HG03139 (cell line): Measurements from ENCODE around the gene PDE4B.

Experiments used
- ATAC-seq: cut with Tn5 transposase; IDR thresholded peaks from one replicate; pipeline ENCODE4 v1.9.1; 2021; ENCODE audit not compliant: unreplicated experiment

PDE4B gene

DNA sequence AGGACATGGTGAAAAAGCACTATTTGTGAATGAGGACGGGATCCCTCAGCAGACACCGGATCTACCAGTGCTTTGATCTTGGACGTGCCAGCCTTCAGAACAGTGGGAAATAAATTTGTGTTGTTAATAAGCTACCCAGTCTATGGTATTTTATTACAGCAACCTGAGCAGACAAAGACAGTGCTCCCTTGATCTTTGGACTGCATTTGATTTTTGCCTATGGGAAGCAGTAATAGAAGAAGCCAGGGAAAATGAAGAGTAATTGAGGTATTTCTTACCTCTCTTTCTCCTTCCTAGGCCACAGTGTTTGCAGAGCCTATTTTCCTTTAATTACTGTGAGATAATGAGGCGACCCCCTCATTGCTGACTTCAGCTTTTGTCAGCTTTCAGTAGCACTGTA is 87.9 kb downstream of the PDE4B start:
- no peak for ATAC-seq

DNA sequence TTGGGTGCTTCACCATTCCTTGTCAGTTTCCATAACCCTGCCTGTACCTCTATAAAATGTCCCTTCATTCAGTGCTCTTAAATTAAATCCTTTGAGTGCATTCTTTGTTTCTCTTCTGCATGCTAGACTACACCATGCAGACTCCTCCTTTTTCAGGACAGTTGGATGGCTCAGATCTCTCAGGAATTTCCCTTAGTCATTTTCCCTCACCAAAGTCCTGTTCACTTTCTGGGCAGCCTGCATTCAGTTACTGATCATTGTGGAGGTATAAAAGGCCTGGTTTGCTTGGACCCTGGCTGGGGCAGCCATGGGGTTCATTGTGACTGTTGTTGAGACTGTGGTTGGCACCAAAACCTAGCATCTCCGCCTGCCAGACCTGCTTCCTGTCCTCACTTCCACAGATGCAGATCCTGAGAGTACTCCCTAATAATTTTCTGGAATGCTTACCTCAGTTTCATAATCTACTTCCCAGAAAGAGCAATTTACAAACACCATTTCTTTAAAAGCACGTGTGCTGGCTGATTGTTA is 88.4 kb downstream of the PDE4B start:
- ATAC-seq: no peak

DNA sequence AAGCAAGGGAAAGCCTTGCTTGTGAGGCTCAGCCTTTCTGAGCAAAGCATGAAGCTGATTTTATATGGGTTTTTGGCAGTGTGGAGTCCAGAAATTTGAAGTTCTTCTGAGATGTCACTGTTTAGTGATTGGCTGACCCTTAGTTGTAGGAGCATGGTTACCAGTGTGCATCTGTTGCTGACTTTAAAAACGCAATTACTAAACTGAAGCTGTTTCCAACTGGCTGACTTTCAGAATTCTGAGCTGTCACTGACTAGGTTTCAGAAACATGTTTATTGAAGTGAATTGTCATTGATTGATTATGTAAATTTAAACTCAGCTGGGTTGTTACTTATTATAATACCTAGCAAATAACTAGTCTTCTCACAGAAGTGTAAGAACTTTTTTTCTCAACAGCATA is 89.4 kb downstream of the PDE4B start:
- no peak for ATAC-seq

DNA sequence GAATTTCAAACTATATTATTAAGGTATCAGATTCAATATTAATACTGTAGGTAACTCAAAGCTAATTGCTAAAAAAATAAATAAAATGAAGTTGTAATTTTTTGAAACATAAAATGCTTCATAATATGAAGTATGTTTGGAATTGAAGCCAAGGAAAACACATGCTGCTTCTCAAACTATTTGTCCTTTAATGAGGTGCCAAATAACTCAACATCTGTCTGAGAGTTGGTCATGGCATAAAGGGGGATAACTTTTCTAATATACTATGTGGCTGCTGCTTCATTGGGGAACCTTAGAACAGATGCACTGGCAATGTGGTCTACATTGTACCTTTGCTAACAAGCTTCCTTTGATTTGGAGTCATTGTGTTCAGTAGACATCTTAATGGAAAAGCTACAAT is 96.7 kb downstream of the PDE4B start:
- no peak for ATAC-seq

DNA sequence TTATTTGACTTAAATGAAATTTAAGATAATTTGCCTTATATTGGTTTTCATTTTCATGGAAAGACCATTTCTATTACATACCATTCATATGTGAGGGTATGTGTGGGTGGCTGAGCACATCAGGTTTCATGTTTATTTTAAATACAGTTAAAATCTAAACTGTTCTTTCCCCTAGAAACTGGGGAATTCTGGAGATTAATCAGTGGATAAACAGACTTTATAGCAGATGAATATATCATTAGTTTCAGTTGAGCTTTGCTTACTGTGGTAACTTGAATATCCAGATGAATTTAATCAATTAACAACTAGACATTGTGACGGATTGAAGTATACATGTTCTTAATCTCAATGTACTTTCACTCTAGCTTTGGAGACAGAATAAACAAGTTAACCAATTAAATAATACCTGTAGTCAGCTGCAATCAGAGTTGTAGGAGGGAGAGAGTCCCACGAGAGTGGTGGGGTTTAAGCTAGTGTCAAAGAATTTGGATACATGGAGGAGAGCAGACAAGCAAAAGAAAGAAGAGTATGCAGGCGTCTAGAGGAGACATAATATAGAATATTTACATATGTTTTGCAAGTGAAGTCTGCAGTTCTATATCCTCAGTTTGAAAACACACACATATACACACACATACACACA is 97.6 kb downstream of the PDE4B start:
- ATAC-seq: no peak

DNA sequence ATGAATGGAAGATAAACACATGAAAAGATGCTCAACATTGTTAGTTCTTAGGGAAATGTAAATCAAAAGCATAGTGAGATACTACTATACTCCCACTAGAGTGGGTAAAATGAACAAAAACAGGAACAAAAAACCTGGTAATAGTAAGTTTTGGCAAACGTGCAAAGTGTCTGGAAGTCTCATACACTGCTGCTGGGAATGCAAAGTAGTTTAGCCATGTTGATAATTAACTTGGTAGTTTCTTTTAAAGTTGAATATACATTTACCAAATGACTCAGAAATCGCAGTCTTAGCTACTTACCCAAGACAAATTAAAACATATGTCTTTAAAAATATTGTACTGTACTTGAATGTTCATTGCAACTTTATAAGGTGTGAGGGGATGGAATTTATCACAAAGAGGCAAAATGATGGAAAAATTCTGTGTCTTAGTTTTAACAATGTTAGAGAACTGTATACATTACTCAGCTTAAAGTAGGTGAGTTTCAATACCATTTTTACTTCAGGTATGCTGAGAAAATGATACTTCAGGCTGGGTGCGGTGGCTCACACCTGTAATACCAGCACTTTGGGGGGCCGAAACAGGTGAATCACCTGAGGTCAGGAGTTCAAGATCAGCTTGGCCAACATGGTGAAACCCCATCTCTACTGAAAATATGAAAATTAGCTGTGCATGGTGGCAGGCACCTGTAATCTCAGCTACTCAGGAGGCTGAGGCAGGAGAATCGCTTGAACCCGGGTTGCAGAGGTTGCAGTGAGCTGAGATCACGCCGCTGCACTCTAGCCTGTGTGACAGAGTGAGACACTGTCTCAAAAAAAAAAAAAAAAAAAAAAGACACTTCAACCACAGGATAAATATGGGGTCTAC is 102.3 kb downstream of the PDE4B start:
- ATAC-seq: peak; percentile 89

DNA sequence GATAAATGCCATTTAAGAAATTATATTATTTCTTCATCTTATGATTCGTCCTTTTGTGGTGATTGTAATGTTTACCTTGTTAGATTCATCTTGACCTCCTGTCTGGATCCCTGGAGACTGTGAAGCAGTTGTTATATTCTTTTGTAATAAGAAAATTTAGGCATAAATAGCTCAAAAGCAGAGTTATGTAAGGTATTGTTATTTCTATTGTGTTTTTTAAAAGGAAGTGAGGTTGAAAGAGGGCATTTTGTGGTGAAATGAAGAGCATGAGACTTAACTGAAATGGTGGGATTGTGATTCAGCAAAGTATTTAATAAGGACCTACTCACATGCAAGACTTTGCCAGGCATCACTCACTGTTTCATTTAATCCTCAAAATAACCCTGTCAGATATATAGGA is 104.0 kb downstream of the PDE4B start:
- ATAC-seq: no peak

DNA sequence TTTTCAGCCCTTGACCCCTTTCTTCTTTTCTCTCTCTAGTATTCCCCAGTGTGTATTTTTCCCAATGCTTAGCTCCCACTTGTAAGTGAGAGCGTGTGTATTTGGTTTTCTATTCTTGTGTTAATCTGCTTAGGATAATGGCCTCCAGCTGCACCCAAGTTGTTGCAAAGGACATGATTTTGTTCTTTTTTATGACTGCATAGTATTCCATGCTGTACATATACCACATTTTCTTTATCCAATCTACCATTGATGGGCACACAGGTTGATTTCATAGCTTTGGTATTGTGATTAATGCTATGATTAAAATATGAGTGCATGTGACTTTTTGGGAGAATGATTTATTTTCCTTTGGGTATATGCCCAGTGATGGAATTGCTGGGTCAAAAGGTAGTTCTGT is 104.8 kb downstream of the PDE4B start:
- ATAC-seq: no peak

DNA sequence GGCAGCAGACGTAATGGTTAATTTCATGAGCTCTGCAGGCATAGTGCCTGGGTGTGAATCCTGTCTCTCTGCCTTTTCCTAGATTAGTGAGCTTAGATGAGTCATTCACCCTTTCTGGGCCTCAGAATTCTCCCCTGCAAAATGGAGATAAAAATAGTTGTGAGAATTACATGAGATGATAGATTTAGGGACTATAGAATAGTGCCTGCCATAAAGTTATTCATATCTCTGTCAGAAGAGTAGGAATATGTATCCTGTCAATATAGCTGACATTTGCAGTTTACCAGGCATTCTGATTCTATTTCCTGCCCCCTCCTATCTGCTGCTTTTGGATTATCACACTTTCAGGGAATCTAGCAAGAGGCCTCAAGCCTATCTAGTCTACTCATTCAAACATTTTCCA is 112.0 kb downstream of the PDE4B start:
- no peak for ATAC-seq

DNA sequence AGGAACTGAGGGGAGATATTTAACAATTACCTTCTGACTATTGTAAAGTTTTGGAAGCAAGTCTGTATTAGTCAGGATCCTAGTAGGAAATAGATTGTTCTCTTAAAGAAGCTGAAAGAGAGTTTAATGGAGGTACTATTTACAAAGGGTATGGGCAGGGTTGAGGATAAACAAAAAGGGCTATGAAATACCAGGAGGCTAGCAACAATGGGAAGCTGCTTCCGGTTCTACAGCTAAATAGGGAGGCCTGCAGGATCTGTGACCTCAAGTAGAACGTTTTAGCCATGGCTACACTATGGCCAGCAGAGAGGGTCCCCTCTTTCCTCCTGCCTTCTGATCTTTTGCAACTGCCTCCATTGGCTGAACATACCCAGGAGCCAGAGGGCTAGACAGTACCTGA is 117.7 kb downstream of the PDE4B start:
- ATAC-seq: no peak

DNA sequence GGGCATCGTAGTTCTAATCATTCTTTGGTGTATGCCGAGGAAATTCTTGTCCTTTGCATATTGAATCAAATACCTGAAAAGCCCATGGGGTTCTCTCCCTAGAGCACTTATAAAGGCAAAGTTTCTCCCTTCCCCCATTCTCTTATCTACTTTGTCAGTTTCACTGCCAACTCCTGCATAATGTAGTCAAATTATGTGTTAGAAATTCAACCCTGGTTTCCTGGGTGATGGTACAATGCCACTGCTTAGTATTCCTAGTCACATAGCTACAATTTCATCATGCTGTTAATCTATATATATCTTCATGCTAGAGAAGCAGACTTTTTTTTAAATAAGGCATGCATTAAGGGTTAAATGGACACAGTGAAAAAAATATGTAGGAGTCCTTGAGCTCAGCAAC is 119.0 kb downstream of the PDE4B start:
- ATAC-seq: no peak

DNA sequence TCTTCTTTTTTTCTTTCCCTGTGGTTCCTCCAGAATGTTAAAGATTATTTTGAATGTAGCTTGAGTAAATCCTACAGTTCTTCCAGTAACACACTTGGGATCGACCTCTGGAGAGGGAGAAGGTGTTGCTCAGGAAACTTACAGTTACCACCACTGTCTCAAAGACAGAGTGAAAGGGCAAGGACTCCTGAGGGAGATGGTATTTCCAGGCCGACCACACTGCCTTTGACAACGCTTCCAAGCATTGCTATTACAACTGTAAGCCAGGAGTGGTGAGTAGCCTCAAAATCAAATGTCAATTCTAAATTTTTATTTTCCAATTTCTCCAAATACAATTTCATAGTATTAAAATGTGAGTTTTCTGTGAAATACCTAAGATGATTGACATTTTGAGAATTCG is 125.9 kb downstream of the PDE4B start:
- no peak for ATAC-seq

DNA sequence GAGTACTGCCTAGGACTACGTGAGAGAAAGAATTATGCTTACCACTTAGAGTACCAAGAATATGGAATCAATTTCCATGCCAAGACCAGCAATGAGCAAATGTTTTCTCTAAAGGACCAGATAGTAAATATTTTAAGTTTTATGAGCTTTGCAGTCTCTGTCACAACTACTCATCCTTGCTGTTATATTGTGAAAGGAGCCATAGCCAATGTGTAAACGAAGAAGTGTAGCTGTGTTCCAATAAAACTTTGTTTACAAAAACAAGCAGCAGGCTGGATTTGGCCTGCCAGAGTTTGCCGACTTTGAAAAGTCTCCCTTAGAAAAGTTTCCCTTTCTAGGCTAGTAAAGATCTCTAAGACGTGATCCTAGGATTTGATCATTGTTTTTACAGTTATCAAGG is 128.8 kb downstream of the PDE4B start:
- ATAC-seq: no peak

DNA sequence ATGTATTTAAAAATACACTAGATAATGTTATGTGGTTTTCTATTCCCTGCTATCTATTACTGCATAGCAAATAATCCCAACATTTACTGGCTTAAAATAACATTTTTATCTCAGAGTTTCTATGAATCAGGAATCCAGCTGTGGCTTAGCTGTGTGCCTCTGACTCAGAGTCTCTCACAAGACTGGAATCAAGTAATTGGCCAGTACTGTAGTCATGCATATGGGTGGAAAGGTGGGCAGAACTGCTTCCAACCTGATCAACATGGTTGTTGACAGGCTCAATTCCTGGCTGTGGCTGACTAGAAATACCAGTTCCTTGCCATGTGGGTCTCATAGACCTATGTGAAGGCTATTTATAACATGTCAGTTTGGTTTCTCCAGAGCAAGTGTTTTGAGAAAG is 131.8 kb downstream of the PDE4B start:
- no peak for ATAC-seq

DNA sequence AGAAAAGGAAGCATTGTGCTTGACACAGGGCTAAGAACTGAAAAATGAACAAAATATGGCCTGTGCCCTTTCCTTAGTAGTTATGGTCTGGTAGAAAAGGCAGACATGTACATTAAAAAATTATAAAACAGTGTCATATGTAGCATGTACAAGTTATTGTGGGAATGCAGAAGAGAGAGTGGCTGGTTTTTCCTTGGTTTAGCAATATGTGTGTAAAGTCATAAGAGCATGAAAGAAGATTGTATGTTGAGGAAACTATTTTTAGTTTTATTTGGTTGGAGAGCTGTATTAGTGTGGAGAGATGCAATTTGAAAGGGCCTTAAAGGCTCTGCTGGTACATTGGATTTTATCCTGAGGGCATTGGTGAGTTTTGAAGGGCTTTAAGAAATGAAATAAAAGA is 145.8 kb downstream of the PDE4B start:
- no peak for ATAC-seq

DNA sequence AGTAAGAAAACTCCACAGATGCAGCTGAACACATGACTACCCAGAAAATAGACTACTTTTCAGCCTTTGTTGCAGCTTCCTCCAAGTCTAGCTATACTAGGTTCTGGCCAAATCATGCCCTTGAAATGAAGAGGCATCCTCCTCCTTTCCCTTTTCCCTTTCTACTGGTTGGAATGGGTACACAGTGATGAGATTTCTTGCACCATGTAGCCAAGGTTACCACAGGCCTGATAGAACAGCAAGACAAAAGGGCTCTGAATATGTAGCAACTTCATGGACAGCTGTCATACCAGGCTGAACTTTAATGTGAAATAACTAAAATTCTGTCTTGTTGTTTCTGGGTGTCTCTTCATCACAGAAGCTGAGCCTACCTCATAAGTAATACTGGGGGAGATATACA is 146.5 kb downstream of the PDE4B start:
- ATAC-seq: no peak

DNA sequence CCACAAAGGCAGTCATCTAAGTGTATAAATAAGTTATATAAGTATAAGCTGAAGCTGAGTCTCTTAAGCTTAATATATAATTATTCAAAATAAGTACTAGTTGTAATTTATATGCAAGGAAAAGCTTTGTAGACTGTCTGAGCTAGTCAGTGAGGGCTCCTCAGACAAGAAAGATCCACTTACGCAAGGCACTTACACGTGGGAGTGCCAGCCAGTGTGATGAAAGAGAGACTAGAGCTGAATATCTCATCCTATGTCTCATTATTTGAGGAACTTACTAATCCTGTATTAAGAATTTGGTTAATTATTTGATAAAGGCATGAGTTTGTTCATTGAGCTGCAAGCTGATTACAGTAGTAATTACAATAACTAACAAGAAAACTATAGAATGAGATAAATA is 146.9 kb downstream of the PDE4B start:
- ATAC-seq: no peak

DNA sequence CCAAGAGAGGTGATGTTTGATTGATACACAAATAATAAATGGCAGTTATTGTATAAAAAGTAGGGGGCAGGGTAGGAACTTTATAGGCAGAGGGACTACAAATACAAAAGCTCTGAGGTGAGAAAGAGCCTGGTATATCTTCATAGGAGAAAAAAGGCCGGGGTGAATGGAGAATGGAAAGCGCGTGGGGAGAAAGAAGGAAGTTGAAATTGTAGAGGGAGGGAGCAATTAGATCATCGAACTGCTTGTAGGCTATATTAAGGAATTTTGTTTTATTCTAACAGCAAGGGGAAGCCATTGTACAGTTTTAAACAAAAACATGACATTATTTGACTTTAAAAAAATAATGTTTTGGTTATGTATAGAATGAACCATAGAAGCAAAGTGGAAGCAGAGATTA is 147.4 kb downstream of the PDE4B start:
- no peak for ATAC-seq

DNA sequence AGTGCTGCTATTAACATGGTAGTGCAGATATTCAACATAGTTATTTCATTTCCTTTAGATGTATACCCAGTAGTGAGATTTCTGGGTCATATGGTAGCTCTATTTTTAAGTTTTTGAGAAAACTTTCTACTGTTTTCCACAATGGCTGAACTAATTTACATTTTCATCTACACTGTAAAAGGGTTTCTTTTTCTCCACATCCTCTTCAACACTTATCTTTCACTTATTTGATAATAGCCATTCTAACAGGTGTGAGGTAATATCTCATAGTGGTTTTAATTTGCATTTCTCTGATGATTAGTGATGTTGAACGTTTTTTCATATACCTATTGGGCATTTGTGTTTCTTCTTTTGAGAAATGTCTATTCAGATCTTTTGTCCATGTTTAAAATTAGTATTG is 149.8 kb downstream of the PDE4B start:
- no peak for ATAC-seq

DNA sequence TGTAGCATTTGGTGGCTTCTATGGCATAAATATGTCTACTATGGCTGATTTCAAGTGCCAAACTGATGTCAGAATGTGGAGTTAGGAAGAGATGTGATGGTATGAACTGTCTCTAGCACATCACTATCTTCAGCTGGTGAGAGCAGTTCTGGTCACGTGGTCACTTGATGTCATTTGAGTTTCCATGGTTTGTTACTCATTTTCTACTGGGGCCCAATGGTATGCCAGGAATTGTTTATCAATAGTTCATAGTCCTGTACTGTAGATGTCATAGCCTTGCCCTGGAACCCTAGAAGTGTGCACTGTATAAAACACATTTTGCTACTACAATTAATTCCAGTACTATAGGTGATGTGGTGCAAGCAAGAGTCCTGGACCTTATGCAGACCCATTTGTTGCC is 153.7 kb downstream of the PDE4B start:
- no peak for ATAC-seq

DNA sequence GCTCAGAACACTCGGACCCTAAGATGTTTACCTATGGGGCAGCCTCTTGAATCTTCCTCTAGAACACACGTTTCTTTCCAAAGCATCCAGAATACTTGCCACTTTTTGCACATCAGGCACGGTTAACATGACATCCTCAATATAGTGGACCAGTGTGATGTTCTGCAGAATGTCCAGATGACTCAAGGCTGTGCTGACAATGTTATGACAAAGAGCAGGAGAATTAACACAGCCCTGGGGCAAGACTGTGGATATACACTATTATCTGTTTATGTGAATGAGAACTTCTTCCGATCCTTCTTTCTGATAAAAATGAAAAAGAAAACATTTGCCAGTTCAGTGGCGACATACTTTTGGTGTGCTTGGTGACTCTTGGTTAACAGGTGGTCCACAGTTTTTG is 154.3 kb downstream of the PDE4B start:
- ATAC-seq: no peak

DNA sequence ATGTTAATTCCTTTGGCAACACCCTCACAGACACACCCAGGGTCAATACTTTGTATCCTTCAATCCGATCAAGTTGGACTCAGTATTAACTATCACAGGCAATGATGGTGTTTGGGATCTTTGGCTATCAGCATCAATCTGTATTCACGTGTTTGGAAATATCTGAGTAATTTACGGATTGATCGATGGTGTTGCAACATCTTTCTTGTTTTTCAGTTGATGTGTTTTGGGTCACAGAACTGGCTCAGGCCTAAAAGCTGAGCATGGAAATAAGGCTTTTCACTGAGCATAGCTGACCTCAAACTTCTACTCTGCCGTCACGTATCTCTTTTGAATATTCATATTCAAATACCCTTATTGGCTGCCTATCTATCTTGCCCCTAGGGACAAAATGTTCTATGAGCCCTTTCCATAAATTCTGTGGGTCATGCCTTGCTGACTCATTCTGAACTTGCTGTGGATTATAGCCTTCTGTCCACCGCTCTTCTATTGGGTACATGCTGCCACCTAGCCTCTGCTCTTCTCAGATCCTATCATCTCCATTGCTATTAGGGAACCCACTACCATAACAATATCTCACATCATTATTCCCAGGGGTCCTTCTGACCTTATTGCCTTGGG is 156.0 kb downstream of the PDE4B start:
- no peak for ATAC-seq
